Measurements from ENCODE around the gene EHD4.

DNA sequence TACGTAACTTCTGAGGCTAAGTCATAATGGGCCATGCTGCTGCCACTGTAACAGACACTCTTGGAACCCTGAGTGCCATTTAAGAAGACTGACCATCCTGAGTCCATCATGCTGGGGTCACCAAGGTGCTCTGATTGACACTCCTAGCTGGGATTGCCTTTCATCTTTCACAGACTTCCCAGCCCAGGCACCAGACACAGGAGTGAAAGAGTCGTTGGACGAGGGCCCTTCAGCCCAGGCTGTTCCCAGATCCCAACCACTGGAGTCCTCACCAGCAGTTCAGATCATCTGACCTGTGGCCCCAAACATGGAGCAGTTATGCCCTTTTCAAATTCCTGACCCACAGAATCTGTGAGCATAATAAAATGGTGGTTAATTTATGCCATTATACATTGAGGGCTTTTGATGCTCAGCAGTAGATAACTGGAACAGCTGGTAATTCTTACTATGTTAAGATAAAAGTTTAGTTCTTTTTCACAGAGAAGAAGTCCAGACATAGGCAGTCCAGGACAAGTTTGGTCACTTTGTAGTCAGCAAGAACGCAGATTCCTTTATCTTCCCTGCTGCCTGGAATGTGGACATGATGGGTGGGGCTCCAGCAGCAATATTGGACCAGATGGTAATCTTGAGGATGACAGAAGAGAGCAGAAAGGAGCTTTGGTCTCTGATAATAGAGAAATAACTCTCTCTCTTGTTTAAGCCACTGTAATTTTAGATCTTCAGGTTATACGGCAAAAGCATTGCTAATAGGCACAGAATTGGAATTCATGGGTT, 7.3 kb upstream of the EHD4 start:
- TF ChIP-seq, protein P1, sequence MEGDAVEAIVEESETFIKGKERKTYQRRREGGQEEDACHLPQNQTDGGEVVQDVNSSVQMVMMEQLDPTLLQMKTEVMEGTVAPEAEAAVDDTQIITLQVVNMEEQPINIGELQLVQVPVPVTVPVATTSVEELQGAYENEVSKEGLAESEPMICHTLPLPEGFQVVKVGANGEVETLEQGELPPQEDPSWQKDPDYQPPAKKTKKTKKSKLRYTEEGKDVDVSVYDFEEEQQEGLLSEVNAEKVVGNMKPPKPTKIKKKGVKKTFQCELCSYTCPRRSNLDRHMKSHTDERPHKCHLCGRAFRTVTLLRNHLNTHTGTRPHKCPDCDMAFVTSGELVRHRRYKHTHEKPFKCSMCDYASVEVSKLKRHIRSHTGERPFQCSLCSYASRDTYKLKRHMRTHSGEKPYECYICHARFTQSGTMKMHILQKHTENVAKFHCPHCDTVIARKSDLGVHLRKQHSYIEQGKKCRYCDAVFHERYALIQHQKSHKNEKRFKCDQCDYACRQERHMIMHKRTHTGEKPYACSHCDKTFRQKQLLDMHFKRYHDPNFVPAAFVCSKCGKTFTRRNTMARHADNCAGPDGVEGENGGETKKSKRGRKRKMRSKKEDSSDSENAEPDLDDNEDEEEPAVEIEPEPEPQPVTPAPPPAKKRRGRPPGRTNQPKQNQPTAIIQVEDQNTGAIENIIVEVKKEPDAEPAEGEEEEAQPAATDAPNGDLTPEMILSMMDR (tag by site-specific recombination; IDR thresholded peaks at IDR 0.05): no peak
- TF ChIP-seq ZBTB6 (tag by site-specific recombination; IDR thresholded peaks at IDR 0.05) (no peak), TCF7L2 (IDR thresholded peaks at IDR 0.05; ENCODE audit: borderline replicate concordance, low read depth, low read length) (no peak), ZNF791 (tag by site-specific recombination; IDR thresholded peaks at IDR 0.05) (no peak), ZNF184 (tag by site-specific recombination; IDR thresholded peaks at IDR 0.05) (no peak), ZNF629 (tag by site-specific recombination; IDR thresholded peaks at IDR 0.05) (no peak)
- TF ChIP-seq, protein P2, sequence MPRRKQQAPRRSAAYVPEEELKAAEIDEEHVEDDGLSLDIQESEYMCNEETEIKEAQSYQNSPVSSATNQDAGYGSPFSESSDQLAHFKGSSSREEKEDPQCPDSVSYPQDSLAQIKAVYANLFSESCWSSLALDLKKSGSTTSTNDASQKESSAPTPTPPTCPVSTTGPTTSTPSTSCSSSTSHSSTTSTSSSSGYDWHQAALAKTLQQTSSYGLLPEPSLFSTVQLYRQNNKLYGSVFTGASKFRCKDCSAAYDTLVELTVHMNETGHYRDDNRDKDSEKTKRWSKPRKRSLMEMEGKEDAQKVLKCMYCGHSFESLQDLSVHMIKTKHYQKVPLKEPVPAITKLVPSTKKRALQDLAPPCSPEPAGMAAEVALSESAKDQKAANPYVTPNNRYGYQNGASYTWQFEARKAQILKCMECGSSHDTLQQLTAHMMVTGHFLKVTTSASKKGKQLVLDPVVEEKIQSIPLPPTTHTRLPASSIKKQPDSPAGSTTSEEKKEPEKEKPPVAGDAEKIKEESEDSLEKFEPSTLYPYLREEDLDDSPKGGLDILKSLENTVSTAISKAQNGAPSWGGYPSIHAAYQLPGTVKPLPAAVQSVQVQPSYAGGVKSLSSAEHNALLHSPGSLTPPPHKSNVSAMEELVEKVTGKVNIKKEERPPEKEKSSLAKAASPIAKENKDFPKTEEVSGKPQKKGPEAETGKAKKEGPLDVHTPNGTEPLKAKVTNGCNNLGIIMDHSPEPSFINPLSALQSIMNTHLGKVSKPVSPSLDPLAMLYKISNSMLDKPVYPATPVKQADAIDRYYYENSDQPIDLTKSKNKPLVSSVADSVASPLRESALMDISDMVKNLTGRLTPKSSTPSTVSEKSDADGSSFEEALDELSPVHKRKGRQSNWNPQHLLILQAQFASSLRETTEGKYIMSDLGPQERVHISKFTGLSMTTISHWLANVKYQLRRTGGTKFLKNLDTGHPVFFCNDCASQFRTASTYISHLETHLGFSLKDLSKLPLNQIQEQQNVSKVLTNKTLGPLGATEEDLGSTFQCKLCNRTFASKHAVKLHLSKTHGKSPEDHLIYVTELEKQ (tag by site-specific recombination; IDR thresholded peaks at IDR 0.05; ENCODE audit: borderline replicate concordance): no peak

Measured in HEK293 (cell line).